DMS153 treated with DMSO at 0.1 percent for 48 hours (cell line): ENCODE measurements around the gene KCNK3.
A peak's percentile ranks its signal among the peaks of the same experiment; 100 is the strongest.
"Not testable (repeated sequence)": the region's sequence is repeated elsewhere in the genome, so short reads cannot be mapped to it uniquely, and the experiment has no call there.

Experiments
- DNase-seq: peaks from one replicate; lab custom pipeline; 2025; ENCODE audit not compliant: unreplicated experiment; lab: John Stamatoyannopoulos, UW

KCNK3 gene

GRCh38 chr2:26729311-26729710 lies 36.8 kb downstream of the KCNK3 start:
- DNase-seq: no peak

- DNase-seq: no peak
Observed at GRCh38 chr2:26730549-26731344, 38.2 kb downstream of the KCNK3 start.

GRCh38 chr2:26731714-26732113 lies 39.2 kb downstream of the KCNK3 start:
- no peak for DNase-seq

- DNase-seq: no peak
Observed at GRCh38 chr2:26732446-26732845, 39.9 kb downstream of the KCNK3 start.

- no peak for DNase-seq
Observed at GRCh38 chr2:26733413-26733812, 40.9 kb downstream of the KCNK3 start.

GRCh38 chr2:26735097-26735496 lies 42.6 kb downstream of the KCNK3 start:
- DNase-seq: no peak

- DNase-seq: no peak
Observed at GRCh38 chr2:26735883-26736588, 43.5 kb downstream of the KCNK3 start.

- no peak for DNase-seq
Observed at GRCh38 chr2:26737221-26737620, 44.7 kb downstream of the KCNK3 start.

GRCh38 chr2:26738481-26738880 lies 46.0 kb downstream of the KCNK3 start:
- DNase-seq: no peak

GRCh38 chr2:26739514-26739913 lies 47.0 kb downstream of the KCNK3 start:
- DNase-seq: no peak

- no peak for DNase-seq
Observed at GRCh38 chr2:26740346-26740745, 47.8 kb downstream of the KCNK3 start.

GRCh38 chr2:26740890-26741302 lies 48.4 kb downstream of the KCNK3 start:
- no peak for DNase-seq

GRCh38 chr2:26742048-26742770 lies 49.7 kb downstream of the KCNK3 start:
- no peak for DNase-seq

GRCh38 chr2:26743852-26744251 lies 51.3 kb downstream of the KCNK3 start:
- no peak for DNase-seq

GRCh38 chr2:26744953-26745352 lies 52.4 kb downstream of the KCNK3 start:
- DNase-seq: no peak

GRCh38 chr2:26745609-26746327 lies 53.2 kb downstream of the KCNK3 start:
- peak; percentile 42 for DNase-seq

GRCh38 chr2:26746934-26747333 lies 54.4 kb downstream of the KCNK3 start:
- no peak for DNase-seq

GRCh38 chr2:26749787-26750420 lies 57.4 kb downstream of the KCNK3 start:
- not testable (repeated sequence) for DNase-seq

- not testable (repeated sequence) for DNase-seq
Observed at GRCh38 chr2:26750467-26750866, 57.9 kb downstream of the KCNK3 start.

- DNase-seq: no peak
Observed at GRCh38 chr2:26752656-26753055, 60.1 kb downstream of the KCNK3 start.

GRCh38 chr2:26754539-26754938 lies 62.0 kb downstream of the KCNK3 start:
- DNase-seq: no peak
